Activated T-helper 17 cell treated with anti-CD3 and anti-CD28 coated beads, Interleukin-2, amount 50 U/mL, for 72 hours (primary cell): ENCODE measurements around the gene CDC42EP1. TPM values are rescaled to one million over a fixed set of nuclear protein-coding genes. Genes with fewer than 3 reads are reported as not detected.

ENCODE experiments used
- ATAC-seq: fragments of 150-1000 bp; cut with Tn5 transposase; replicated peaks from 2 replicates; pipeline ENCODE4 v1.10.0; 2021; ENCODE audit warnings: mild to moderate bottlenecking, moderate library complexity
- H3K27ac Mint-ChIP-seq: one replicate; pipeline ENCODE4 v1.8.0; 2022; ENCODE audit warnings: mixed read lengths
- H3K27me3 Mint-ChIP-seq: one replicate; pipeline ENCODE4 v1.8.0; 2022; ENCODE audit warnings: mixed read lengths
- H3K36me3 Mint-ChIP-seq: one replicate; pipeline ENCODE4 v1.8.0; 2022; ENCODE audit warnings: low read depth, mild to moderate bottlenecking, mixed read lengths
- H3K4me1 Mint-ChIP-seq: one replicate; pipeline ENCODE4 v1.8.0; 2022; ENCODE audit warnings: mixed read lengths
- H3K4me3 Mint-ChIP-seq: one replicate; pipeline ENCODE4 v1.8.0; 2022; ENCODE audit warnings: mild to moderate bottlenecking, mixed read lengths
- H3K9me3 Mint-ChIP-seq: one replicate; pipeline ENCODE4 v1.8.0; 2022; ENCODE audit warnings: mixed read lengths
- total RNA-seq, 2 donors: library from RNA; stranded (reverse); gene quantifications; one replicate each; pipeline ENCODE4 v1.2.3, GENCODE V29; 2022

Gene CDC42EP1, protein sequence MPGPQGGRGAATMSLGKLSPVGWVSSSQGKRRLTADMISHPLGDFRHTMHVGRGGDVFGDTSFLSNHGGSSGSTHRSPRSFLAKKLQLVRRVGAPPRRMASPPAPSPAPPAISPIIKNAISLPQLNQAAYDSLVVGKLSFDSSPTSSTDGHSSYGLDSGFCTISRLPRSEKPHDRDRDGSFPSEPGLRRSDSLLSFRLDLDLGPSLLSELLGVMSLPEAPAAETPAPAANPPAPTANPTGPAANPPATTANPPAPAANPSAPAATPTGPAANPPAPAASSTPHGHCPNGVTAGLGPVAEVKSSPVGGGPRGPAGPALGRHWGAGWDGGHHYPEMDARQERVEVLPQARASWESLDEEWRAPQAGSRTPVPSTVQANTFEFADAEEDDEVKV
- 1 to 10 TPM; 1.0 to 2.3 TPM for total RNA-seq

DNA sequence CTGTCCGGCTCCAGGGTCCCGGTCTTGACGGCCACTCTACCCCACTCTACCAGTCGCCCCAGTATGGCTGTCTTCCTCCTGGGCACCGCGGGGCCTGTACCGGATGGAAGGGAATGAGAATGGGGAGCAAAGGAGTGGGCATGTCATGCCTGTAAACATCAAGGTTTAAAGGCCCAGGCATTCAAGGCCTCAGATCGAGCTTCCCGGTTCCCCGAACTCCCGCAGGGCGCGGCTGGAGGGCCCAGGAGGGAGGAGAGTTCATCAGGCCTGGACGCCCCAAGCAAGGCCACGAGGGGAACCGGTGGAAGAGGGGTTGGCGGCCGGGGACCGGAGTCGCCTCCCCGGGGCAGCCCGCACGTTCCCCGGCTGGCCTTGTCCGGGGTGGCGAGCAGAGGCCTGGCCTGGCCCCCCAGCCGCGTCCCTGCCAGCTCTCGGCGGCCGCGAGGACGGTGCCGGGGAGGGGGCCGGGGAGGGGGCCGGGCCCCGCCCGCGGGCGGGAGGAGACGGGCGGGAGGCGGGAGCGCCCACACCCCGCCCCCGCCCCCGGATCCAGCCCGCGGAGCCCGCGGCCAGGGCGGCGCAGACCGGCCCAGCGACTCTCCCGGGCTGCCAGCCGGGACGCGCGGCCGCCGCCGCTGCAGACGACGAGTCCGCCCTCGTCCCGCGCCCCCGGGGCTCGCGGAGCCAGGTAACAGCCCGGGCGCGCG, at the start of gene CDC42EP1:
CDC42EP1 (plus strand) TSS at position 580 of the 707 bp plus-strand sequence. CDS start 5,870 bp downstream, outside the sequence.
- peaks cover 52% of the 10 kb centered on the region for H3K27me3 Mint-ChIP-seq
- H3K4me1 Mint-ChIP-seq, result peaks cover 16% of the 10 kb centered on the region
- peak within 1 kb of the TSS; percentile 67 for H3K4me3 Mint-ChIP-seq
- no peak for ATAC-seq
- H3K9me3 Mint-ChIP-seq, result no peaks in the 10 kb centered on the region
- H3K36me3 Mint-ChIP-seq, result peaks cover 7% of the 10 kb centered on the region
- H3K27ac Mint-ChIP-seq, result no peak within 1 kb of the TSS

DNA sequence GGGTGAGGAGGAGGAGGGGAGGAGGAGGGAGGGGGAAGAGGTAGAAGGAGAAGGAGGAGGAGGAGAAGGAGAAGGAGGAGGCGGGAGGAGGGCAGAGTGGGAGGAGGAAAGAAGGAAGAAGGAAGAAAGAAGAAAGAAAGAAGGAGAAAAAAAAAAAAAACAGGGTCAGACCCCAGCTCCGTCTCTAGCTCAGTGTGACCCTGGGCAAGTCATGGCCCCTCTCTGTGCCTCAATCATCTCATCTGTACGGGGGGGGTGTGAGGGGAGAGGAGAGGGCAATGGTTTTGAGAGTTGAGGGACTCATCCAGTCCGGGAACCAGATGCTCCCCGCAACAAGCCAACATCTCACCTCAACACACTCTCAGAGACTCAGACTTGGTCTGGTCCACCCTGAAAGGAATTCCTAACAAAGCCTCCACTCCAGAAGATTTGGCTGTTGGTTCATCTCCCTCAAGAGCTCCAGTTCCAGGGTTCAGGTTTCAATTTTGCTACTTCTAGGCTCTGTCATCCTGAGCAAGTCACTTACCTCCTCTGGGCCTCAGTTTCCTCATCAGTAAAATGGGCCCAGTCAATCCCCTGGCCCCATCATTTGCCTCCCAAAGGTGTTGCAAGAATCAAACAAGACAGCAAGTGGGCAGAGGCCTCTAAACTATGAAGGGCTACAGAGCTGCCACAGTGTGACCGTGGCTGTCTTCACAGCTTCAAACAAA, 48.7 kb upstream of the CDC42EP1 start:
- ATAC-seq, result no peak
- Mint-ChIP-seq H3K27ac (peak overlapping the region; percentile 22), H3K4me1 (no peaks in the 10 kb centered on the region), H3K9me3 (no peaks in the 10 kb centered on the region), H3K36me3 (no peaks in the 10 kb centered on the region), H3K27me3 (no peaks in the 10 kb centered on the region), H3K4me3 (no peak overlapping the region)

DNA sequence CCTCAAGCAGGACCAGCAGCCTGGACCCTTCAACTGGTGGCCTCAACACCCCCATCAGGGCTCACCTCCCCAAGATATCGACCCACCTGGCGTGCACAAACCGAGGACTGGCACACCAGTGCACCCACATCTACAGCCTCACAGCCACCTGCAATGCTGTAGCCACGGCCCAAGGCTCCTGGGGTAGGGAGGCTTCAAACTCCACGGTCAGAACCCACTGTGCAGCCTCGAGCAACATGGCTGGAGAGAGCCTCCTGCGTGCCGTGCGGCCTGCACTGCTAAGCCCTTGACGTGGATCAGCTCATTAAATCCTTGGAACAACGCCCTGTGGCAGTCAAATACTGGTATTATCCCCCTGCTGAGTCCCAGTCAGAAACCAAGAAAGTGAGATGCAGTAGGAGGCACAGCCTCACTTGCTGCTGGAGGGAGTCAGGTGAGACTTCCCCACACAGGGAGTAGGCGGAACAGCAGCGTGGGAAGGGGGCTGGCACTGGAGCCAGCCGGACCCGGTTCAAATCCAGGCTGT, 45.7 kb upstream of the CDC42EP1 start:
- no peak for ATAC-seq
- peaks cover 6% of the 10 kb centered on the region for H3K36me3 Mint-ChIP-seq
- no peak overlapping the region for H3K27ac Mint-ChIP-seq
- no peaks in the 10 kb centered on the region for H3K9me3 Mint-ChIP-seq
- peaks cover 5% of the 10 kb centered on the region for H3K27me3 Mint-ChIP-seq
- no peak overlapping the region for H3K4me3 Mint-ChIP-seq
- H3K4me1 Mint-ChIP-seq, result peaks cover 5% of the 10 kb centered on the region

DNA sequence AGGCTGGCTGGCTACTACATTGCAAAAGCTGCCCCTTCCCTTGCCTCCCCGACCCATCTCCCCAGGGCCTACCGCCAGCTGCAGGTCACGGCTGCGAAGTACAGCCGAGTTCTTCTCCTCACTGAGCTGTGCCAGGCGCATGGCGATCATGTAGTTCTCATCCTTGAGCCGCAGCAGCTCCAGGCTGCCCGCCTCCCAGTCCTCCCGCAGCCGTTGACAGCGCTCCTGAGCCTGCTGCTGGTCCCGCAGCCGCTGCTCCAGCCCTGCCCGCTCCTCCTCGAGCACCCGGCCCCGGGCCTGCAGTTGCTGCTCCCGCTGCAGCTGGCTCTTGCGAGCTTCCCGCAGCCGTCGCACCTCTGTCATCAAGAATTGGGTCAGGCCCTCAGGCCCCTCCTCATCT, 44.4 kb upstream of the CDC42EP1 start:
- Mint-ChIP-seq H3K9me3 (no peaks in the 10 kb centered on the region), H3K4me3 (no peak overlapping the region), H3K4me1 (peaks cover 5% of the 10 kb centered on the region), H3K36me3 (peaks cover 6% of the 10 kb centered on the region), H3K27ac (no peak overlapping the region), H3K27me3 (peaks cover 9% of the 10 kb centered on the region)
- no peak for ATAC-seq

GRCh38 chr22:37516456-37516855, 43.8 kb upstream of the CDC42EP1 start:
- Mint-ChIP-seq H3K27me3 (peaks cover 14% of the 10 kb centered on the region), H3K4me3 (no peak overlapping the region), H3K4me1 (peaks cover 5% of the 10 kb centered on the region), H3K9me3 (no peaks in the 10 kb centered on the region), H3K27ac (no peak overlapping the region), H3K36me3 (peaks cover 6% of the 10 kb centered on the region)
- ATAC-seq, result no peak

- H3K27me3 Mint-ChIP-seq, result peaks cover 27% of the 10 kb centered on the region
- peak overlapping the region; percentile 35 for H3K27ac Mint-ChIP-seq
- H3K4me1 Mint-ChIP-seq, result peaks cover 5% of the 10 kb centered on the region
- H3K9me3 Mint-ChIP-seq, result no peaks in the 10 kb centered on the region
- ATAC-seq, result no peak
- H3K36me3 Mint-ChIP-seq, result peaks cover 6% of the 10 kb centered on the region
- peak overlapping the region; percentile 76 for H3K4me3 Mint-ChIP-seq
Observed at GRCh38 chr22:37517826-37518450, 42.3 kb upstream of the CDC42EP1 start.

GRCh38 chr22:37518509-37519267, 41.6 kb upstream of the CDC42EP1 start:
- Mint-ChIP-seq H3K36me3 (peaks cover 6% of the 10 kb centered on the region), H3K9me3 (no peaks in the 10 kb centered on the region), H3K4me3 (peak overlapping the region; percentile 76), H3K27ac (peak overlapping the region; percentile 35), H3K4me1 (peaks cover 5% of the 10 kb centered on the region), H3K27me3 (peaks cover 31% of the 10 kb centered on the region)
- ATAC-seq, result peak; percentile 46

DNA sequence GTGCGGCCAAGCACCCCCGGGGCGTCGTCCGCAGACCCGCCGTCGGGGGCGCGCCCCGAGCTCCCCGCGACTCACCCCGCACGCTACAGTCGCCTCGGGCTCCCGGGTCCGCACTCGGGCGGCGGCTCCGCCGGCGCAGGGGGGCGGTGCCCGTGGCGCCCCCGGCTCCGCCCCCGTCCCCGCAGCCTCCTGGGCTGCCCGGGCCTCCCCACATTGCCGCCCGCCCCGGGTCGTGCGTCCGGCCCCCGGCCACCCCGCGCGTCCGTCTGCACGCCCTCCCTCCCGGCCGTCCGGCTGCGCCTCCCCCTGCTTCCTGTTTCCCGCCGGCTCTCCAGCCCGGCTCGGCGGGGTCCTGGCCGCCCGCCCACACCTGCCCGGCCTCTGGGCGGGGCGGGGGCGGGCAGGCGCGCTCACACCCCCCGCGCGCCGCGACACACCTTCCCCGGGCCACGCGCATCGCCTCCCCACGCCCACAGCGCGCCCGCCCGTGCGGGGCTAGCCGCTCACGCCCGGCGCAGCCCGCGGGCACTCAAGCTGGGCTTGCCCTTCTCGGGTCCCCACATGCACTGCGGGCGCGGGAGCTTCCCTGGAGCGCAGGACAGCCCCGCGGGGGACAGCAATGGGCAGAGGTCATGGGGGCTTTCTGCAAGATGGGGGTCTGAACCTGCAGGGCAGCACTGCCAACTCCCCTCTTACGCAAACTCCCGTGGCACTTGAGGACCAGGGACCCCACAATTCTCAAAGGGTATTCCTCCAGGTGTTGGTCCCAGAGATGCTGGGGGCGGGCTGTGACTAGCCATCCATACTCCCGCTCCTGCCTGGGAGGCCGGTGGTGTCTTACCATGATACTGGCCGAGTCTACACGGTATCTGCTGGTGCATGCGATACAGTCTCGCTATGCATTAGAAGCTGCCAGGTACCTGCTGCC, 40.7 kb upstream of the CDC42EP1 start, which contains the start of gene CARD10:
CARD10 (minus strand) TSS at position 148 of the 928 bp plus-strand sequence. CDS start 215 bp downstream, outside the sequence.
- Mint-ChIP-seq H3K4me1 (peaks cover 5% of the 10 kb centered on the region), H3K27me3 (peaks cover 34% of the 10 kb centered on the region)

GRCh38 chr22:37520776-37521191, 39.5 kb upstream of the CDC42EP1 start:
- peaks cover 6% of the 10 kb centered on the region for H3K36me3 Mint-ChIP-seq
- H3K4me3 Mint-ChIP-seq, result no peak overlapping the region
- peaks cover 5% of the 10 kb centered on the region for H3K4me1 Mint-ChIP-seq
- no peak overlapping the region for H3K27ac Mint-ChIP-seq
- H3K27me3 Mint-ChIP-seq, result peaks cover 34% of the 10 kb centered on the region
- H3K9me3 Mint-ChIP-seq, result no peaks in the 10 kb centered on the region
- ATAC-seq, result no peak

More for the DNA sequence above, 40.7 kb upstream of the CDC42EP1 start, which contains the start of gene CARD10:
- ATAC-seq, result peak; percentile 52
- Mint-ChIP-seq H3K27ac (peak within 1 kb of the TSS; percentile 35), H3K4me3 (peak within 1 kb of the TSS; percentile 76), H3K9me3 (no peaks in the 10 kb centered on the region), H3K36me3 (peaks cover 6% of the 10 kb centered on the region)

- H3K4me3 Mint-ChIP-seq, result no peak overlapping the region
- H3K27ac Mint-ChIP-seq, result no peak overlapping the region
- peaks cover 6% of the 10 kb centered on the region for H3K36me3 Mint-ChIP-seq
- peaks cover 5% of the 10 kb centered on the region for H3K4me1 Mint-ChIP-seq
- no peaks in the 10 kb centered on the region for H3K9me3 Mint-ChIP-seq
- H3K27me3 Mint-ChIP-seq, result peaks cover 34% of the 10 kb centered on the region
- no peak for ATAC-seq
Observed at GRCh38 chr22:37521236-37521739, 39.0 kb upstream of the CDC42EP1 start.

DNA sequence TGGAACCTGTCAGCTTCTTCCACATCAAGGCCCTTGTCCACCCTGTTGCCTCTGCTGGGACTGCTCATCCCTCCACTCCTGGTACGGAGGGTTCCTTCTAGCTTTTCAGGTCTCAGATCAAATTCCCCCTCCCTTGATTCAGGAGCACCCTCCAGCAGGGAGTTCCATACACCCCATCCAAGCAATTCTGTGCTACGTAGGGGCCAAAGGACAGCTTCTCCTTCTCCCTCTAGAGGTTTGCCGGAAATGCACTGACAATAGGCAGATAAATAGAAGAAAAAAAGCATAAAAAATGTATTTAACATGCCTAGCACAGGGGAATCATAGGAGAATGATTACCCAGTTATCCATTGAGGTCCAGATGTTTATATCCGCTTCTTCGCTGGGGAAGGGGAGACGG, 37.8 kb upstream of the CDC42EP1 start:
- ATAC-seq, result no peak
- Mint-ChIP-seq H3K4me3 (no peak overlapping the region), H3K36me3 (peaks cover 6% of the 10 kb centered on the region), H3K9me3 (no peaks in the 10 kb centered on the region), H3K4me1 (peaks cover 5% of the 10 kb centered on the region), H3K27ac (no peak overlapping the region), H3K27me3 (peaks cover 34% of the 10 kb centered on the region)

DNA sequence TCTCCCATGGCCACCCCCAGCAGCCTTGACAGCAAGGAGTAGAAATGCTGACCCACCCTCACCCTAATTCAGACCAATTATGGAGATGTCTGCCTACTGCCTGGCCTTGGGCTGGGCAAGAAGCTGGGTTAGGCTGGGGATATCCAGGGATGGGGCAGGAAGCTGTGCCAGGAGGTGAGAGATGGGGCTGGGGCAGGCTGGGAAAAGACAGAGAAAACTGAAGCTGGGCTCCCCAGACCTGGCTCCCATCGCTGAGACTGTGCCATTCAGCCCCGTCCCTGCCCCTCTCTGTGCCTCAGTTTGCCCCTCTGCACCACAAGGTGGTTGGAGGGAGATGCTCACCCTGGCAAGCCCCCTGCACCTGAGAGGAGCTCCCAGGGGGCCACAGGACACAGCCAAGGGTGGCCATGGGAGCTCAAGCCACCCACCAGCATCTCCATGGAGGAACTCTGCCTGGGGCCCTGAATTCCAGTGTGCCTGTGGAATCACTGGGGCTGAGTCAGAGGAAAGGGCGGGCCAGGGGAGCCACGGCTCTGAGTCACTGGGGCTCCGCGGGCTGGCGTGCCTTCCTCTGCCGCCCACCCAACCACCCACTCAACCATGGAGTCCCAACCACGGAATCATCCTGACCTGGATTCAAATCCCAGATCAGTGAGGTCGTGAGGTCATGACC, 35.1 kb upstream of the CDC42EP1 start:
- ATAC-seq, result peak; percentile 70
- Mint-ChIP-seq H3K4me3 (no peak overlapping the region), H3K27ac (no peak overlapping the region), H3K9me3 (no peaks in the 10 kb centered on the region), H3K36me3 (no peaks in the 10 kb centered on the region), H3K4me1 (no peaks in the 10 kb centered on the region), H3K27me3 (peaks cover 29% of the 10 kb centered on the region)
